PC-3 (cell line): ENCODE measurements around the gene CGNL1.

Experiments used
- EZH2 ChIP-seq: fragments of 300-600 bp; sonication (generic); IDR thresholded peaks from one replicate; pipeline ENCODE4 v1.6.1; 2017; ENCODE audit warnings: antibody characterized with exemption, mild to moderate bottlenecking, low read length; ENCODE audit not compliant: unreplicated experiment
- TF ChIP-seq, protein P1 (sequence below): fragments of 300-600 bp; sonication (generic); conservative IDR thresholded peaks from 2 replicates; pipeline ENCODE4 v1.5.1; 2017; ENCODE audit warnings: antibody characterized with exemption, low read depth, mild to moderate bottlenecking, low read length

DNA sequence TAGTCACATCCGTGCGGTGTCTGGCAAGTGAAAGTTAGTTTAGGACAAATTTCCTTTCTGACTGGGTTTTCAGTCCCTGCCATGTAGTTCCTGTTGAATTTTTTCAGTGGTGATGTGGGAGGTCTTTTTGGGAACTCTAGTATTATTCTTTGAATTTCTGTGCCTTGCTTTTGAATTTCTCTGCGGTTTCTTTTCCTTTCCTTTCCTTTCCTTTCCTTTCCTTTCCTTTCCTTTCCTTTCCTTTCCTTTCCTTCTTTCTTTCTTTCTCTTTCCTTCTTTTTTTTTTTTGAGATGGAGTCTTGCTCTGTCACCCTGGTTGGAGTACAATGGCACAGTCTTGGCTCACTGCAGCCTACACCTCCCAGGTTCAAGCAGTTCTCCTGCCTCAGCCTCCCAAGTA is 88.2 kb downstream of the CGNL1 start:
- TF ChIP-seq, protein P1, sequence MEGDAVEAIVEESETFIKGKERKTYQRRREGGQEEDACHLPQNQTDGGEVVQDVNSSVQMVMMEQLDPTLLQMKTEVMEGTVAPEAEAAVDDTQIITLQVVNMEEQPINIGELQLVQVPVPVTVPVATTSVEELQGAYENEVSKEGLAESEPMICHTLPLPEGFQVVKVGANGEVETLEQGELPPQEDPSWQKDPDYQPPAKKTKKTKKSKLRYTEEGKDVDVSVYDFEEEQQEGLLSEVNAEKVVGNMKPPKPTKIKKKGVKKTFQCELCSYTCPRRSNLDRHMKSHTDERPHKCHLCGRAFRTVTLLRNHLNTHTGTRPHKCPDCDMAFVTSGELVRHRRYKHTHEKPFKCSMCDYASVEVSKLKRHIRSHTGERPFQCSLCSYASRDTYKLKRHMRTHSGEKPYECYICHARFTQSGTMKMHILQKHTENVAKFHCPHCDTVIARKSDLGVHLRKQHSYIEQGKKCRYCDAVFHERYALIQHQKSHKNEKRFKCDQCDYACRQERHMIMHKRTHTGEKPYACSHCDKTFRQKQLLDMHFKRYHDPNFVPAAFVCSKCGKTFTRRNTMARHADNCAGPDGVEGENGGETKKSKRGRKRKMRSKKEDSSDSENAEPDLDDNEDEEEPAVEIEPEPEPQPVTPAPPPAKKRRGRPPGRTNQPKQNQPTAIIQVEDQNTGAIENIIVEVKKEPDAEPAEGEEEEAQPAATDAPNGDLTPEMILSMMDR: no peak
- TF ChIP-seq EZH2: no peak
